ENCODE data around the gene EDIL3.

The EDIL3 gene

DNA sequence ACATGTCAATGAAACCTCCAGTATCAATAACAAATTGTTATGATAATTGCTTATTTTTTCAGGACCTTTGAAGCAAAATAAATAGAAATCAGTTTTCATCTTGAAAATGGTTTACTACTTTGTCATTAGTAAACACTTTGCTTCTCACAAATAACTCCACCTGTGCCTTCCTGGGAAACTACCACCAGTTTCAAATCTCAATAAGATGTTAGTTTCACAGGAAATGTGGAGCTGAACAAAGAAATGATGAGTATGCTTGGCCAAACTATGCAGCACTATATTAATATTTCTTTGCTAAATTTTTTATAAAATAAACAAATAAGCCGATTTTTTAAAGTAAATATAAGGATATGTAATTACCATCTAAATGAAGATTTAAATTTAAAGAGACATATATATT is 442.5 kb downstream of the EDIL3 start:
- DNase-seq, result no peak

DNA sequence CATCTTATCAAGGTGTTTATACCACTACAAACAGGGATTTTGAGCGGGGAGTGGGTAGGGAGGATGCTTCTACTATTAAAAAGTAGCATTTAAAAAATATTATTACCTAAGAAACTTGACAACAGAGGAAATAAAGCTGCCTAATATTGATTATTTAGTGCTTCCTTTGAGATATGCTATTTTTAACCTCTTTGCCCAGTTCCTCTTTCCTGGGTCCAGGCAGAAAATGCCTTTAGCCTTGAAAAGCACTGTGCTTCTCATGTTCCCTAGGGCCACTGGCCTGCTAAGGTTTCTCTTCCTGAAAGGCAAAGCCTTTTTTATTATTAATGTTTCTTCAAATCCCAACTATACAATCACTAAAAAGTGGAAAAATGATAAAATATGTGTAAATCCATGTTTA is 446.8 kb downstream of the EDIL3 start:
- no peak for DNase-seq

DNA sequence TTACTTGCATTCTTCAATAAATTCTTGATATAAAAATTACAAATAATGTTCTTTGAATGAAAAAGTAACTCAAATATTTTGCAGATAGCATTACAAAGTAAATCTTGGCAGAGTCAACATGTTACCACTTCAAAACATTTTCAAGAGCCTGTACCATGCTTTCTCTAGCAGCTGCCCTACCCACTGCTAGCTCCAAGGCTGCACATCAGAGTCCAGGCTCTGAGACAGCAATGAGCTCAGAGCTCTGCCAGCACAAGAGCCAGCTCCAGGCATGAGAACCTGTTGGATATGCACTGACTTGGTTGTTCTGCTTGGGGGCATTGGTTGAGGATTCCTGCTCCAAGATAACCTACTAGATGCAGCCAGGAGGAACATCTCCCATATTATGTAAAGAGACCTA is 452.7 kb downstream of the EDIL3 start:
- no peak for DNase-seq

DNA sequence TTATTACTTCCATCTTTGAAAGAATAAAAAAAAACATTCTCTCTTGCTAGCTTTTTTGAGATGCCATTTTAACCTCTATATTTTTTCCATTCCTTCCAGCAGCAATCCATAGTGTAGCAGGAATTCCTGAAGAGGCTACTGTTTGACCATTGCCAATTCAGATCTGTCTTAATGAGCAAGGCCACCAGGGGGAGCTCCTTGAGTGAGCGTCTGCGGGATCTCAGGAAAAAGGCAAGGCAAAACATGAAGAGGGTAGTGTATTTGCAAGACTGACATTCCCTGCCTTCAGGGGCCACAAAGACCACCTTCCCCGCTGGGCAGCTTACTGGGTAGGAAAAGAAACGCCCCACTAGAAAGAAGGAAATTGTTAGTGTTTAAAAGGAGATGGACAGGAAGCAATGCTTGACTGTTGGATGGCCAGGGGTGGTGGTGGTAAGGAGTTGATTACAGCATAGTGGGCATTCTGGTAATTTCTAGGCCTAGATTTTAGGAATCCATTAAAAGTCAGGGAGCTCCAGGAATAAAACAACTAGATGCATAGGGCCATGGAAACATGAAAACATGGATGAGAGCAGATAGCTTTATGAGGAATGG is 457.4 kb downstream of the EDIL3 start:
- peak; percentile 51 to 55 for DNase-seq

DNA sequence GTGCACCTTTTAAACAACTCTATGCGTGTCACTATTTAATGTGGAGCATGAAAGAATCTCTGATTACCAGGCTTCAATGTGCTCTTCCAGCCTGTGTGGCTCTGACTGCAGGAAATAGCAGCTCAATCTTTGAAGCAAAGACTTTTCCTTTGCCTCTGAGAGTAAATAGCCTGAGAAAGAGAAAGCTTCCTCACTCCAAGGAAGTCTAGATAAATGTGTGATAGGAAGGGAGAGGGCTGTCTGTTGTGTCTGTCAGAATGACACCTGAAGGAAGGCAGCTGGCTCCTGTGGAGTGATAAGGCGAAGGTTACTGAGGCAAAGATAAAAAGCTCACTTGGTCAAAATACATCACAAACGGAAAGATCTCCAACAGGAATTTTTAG is 458.7 kb downstream of the EDIL3 start:
- no peak for DNase-seq

DNA sequence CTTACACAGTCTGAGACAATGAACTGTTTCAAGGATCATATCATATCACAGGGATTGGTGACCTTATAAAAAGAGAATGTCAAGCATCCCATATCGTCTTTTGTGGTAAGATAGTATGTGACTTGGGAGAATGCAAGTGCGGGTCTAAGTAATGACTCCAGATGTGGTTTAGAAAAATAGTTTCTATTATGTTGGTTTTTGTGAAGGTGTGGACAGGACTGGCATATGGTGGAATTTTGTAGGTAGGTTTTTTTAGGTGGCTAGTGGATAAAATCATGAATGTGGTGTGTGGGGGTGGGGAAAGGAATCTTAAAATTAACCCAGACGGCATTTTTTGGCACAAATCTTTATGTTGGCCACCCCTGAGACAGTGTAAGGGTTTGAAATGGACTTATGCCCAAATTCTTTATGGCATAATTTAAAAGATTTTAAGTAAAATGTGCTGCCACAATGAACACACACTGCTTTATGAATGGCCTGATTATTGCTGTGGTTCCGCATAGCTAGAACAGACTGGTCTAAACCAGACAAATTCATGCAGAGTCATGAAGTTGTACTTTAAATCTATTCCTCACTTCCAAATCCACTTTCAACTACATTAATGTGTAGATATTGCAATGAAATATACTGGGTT is 459.2 kb downstream of the EDIL3 start:
- no peak for DNase-seq

DNA sequence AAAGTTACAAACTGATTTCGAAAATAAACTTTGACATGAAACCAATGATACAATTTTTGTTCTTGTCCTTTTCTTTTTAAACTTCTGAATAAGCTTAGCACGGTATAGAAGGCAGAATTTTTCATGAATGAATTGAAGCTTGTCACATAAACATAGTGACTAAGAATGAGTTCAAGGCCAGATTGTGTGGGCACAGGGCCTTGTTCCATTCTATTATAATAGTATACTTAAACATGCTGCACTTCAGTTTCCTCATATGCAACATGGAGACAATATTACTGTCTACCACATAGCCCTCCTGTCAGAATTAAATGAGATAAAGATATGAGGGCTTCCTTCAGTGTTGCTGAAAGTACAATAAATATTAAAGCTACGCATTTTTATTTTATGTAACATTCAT is 459.8 kb downstream of the EDIL3 start:
- no peak for DNase-seq

DNA sequence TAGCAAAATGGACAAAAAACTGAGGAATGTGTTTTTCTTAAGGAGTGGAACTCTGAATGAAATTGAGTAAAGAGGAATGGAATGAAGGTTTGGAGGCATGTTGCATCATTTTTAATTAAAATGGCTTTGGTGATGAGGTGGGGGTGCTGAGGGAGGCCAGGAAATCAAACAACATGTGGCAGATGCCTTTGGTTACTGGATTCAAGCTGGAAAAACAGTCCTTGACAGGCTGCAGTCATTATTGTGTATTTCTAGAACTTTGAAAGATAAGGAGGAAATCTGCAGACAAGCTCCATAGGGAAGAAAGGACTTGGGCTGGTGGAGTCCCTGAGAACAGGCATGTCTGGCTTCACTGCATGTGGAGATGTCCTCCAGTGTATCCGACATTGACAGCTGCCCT is 460.5 kb downstream of the EDIL3 start:
- no peak for DNase-seq

DNA sequence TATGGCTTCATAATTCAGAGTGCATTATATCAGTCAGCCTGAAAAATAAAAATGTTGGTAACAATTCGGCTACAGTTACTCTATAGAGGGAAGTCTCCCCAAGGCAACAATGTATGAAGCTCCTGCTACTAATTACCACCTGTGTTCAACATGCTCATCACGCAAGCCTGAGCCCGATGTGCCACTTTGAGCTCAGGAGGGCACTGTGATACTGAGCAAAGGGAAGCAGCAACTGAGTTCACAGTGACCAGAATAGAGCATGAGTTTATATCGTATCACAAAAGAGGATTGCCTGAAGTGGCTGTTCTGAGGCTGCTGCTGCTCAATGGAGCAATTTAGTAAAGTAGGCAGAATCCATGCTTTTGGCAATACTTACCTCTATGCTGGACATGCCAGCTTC is 462.0 kb downstream of the EDIL3 start:
- no peak for DNase-seq

DNA sequence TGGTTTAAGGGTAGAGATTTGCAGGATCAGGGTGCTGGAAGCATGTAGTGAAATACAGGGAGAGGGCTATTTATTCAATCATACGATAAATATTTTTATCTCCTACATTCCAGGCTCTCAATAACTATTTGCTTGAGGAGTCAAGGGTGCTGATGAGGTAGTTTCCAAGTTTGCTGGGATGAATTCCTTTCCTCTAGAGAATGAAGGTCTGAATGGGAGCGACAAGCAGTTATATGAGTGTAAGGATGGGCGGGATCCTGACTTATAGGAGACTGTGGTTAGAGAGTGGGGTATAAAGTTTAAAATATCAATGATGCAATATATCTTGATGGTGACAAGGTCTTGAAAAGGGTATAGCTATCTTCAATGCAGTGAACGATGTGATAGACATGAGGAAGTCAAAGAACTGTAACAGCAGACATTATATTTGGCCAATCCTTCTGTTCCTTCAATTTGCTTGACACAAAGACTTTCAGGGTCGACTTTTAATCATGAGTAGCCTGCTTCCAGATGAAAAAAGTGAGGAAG is 462.9 kb downstream of the EDIL3 start:
- no peak for DNase-seq

DNA sequence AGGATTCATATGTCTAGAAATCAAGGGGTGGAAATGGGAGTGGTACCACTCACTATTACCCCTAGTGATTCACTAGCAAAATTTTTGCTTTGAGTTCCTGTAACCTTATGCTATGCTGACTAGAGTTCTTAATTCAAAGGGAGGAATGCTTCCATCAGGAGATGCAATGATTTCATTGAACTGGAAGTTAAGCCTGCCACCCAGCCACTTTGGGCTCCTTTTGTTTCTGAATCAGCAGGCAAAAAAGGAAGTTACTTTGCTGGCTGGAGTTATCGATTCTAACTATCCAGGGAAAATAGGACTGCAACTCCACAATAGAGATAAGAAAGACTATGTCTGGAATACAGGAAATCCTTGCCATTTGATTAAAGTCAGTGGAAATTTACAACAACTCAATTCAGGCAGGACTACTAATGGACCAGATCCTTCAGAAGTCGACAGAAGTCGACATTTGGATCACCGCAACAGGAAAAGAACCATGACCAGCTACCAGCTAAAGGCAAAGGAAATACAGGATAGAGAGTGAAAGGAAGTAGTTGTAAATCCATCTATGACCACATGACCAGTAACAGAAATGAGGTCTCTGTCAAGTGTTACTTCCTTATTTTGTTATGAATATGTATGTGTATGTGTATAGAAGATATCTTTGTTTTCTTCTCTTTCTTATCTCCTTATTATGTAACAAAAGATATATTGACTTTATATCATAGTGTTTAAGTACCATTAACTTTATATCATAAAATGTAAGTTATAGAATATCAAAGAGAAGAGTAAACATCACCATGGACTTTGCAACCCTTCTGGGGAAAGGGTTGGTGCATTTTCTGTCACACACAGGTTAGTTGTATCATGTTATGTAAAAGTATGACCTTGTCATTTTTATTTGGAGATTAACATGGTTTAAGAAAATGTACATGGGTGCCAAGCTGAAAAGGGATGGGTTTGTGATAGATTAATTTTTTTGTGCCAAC is 465.3 kb downstream of the EDIL3 start:
- no peak for DNase-seq

DNA sequence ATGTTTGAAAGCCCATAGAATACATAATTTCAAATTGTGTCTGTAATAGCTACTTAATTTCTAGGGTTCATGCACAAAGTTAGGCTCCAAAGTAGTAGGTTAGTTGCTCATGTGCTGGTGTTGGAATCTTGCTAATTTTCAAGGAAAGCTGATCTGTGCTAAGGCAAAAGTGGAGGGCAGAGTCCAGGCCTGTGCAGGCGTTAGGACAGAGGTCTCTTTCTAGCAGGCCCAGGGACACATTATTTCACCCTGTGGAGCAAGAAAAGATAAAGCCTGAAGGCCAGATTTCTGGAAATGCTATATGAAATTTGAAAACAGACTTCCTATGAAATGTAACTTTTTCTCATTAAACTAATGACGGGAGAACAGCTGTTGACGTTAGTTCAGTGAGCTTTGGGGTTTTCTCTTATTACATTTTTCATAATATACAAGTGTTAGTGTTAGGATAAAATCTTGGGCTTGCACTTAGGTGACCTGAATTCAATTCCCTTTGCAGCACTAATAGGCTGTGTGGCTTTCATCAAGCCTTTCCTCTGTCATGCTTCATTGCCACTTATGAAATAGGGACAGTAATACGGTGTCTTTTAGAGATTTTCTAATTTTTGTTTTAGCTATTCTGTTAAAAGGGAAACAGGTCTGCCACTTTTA is 467.3 kb downstream of the EDIL3 start:
- no peak for DNase-seq

DNA sequence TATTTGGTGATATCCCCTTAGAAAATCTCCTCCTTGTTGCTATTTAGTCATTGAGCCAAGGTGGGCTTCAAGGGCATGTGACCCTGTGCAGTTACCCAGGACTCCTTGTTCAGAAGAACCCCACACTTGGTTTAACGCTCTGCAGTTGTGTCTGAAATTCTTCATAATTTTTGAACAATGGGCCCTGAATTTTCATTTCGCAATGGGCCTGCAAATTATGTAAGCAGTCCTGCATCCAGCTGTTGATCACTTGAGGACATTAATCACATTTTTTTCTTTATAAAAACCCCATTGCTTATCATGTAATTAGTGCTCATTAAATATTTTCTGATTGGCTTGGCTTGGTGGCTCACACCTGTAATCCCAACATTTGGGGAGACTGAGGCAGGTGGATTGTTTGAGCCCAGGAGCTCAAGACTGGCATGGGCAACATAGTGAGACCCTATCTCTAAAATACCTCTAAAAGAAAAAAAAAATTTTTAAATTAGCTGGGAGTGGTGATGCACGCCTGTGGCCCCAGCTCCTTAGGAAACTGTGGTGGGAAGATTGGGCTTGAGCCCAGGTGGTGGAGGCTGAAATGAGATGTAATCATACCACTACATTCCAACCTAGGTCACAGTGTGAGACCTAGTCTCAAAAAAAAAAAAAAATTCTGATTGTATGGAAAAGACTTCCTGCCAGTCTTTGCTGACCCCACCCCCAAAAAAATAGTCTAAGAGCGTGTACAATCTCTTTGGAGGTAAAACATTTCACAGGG is 469.8 kb downstream of the EDIL3 start:
- DNase-seq, result no peak

DNA sequence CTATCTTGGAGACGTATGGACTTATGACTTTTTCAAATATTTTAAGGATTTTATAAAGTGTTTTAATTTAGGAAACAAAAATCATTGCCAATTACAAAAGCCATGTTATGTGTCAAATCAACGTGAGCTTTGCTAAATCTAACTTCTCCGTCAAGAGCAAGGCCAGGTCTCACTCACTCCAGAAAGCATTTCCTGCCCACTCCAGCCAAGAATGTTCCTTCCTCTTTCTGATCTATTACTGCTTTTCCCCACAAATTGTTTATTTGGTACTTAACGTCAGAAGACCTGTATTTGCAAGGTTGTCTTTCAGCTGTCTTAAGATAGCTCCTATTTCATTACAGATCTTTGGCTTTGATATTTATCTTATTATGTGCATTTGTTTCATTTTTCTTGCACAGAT is 470.5 kb downstream of the EDIL3 start:
- DNase-seq, result no peak

DNA sequence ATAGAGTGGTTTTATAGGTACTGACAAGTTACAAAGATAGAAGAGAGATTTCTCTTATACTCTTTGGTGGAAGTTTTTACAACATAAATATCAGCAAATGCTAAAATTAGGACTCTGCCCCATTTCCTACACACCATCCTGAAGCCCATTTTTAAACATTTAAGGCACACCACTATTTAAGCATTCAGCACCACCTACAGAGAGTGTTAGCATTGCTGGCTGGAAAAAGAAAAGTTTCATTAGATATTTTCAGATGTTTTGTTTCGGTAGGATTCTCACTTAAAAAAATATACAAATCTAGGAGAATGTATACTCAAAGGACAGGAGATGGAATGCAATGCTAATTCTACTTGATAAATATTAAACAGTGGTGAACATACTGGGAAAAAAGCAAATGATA is 471.1 kb downstream of the EDIL3 start:
- no peak for DNase-seq

DNA sequence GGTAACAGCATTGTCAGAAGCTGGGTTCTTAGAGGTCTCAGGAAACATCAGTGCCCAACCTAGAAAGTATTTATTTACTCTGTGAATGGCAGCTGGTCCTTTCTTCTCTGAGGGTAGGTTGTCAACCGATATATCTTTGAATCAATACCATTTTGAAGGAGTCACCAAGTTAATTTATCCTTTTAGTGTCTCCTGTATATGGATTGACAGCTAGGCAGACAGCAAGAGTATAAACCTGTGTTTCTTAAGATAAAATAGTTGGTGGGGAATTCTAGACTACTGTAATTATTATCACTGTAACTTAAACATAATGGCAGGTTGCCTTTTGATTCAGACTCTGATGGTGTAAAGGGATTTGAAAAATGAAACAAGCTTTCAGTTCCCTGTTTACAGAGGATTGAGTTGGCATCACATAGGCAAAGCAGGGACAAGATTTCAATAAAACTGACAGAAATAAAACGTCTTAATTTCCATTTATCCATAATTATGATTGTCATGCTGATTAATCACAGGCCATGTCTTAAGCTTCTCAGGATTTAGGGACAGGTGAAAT is 473.2 kb downstream of the EDIL3 start:
- no peak for DNase-seq

DNA sequence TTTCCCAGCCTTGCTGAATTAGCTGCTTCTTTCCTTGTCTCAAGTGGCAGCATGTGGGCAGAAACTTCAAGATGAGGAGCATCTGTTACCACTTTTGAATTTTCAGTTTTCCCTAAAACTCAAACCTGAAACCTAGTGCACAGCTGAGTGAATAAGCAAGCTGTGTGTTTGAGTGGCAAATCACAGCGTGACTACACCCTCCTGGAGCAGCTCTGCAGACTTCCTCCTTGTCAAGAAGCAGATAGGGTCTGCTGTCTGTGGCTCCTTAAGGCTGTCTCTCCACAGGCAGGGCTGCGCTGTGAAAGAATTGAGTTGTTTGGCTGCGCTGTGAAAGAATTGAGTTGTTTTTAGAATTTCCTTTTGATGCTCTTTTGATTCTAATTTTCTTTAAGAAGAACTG is 484.4 kb downstream of the EDIL3 start:
- DNase-seq, result no peak

DNA sequence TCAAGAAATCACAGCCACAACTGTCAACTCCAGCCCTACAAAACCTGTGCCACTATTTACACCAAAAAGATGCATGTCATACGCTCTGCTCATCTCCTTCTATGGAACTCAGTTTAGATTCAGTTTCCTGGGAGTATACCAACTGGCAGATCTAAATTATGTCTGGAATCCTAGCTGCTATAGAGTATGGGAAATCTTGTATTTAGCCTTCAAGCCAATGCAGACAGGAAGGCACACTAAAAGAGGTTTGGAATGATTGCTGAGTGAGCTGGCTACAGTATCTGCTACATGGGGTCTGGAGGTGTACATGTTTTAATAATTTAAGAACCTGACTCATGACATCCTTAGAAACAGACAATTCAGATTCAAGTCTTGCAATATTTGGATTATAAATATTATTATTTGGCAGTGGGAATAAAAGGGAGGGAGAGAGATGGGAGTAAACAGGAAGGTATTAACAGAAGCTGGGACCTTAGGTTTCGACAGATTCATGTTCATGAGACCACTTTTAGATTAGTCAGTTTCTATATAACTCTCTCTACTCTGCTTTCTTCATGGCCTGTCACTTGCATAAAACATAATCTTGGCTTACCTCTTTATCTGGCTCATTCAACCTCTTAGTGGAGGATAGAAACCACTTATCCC is 485.2 kb downstream of the EDIL3 start:
- DNase-seq, result no peak

DNA sequence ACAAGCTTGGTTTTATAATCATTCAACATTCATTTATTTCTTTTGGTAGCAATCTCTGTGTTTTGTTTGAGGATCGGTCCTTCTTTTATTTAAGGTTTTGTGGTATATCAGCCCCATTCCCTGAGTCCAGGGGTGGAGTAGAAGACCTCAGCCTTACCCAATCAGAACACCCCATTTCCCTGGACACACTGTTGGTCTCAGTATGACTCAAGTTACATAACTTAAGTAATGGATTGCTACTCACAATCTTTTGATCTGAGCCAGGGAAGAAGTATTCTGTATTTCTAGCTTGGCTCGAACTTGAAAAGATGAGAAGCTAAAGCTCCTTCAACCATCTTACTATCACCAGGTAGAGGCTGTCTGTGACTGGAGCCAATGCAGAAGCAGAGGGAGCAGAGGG is 488.8 kb downstream of the EDIL3 start:
- DNase-seq, result no peak

DNA sequence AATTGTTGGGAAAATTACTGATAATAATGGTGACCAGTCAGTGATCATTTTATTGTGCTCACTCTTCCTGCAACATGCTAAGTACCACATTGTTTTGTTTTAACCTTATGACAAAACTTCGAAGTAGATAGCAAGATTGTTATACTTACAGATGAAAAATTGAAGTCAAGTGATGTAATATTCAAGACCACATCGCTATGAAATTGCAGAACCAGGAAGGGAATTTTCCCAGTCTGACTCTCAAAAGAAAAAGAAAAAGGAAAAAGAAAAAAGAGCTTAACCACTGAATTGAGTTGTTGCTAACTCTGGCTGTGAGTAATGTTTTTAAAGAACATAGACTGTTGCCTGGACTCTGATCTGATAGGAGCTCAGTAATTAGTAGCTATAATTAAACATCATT is 493.4 kb downstream of the EDIL3 start:
- DNase-seq, result no peak

All from activated T-cell treated with anti-CD3 and anti-CD28 coated beads, Interleukin-2, amount 50 U/mL, for 48 hours (primary cell).